HCT116 (cell line): ENCODE results near the gene PPP1R10. TPM values are rescaled to one million over a fixed set of nuclear protein-coding genes. Genes with fewer than 3 reads are reported as not detected.

Source experiments
- ATAC-seq: fragments of 200-7000 bp; cut with Tn5 transposase; 2 replicates; pipeline ENCODE4 v1.9.1; 2020; ENCODE audit warnings: mild to moderate bottlenecking, moderate library complexity
- BruUV-seq: library from RNA; stranded (reverse); fragments of 400-500 nt; replicated peaks from 2 replicates; lab custom pipeline; 2021; lab: Mats Ljungman, UMichigan
- CTCF ChIA-PET: fragments of 300-600 bp; sonication (Branson Sonifier 250); formaldehyde crosslinking; loops from one replicate; lab custom pipeline; 2021; ENCODE audit warnings: antibody characterized with exemption; lab: Charles Lee
- POLR2A ChIA-PET: fragments of 300-600, 350-600 bp; sonication (Branson Sonifier 250); formaldehyde crosslinking; loops from one replicate; lab custom pipeline; 2021; ENCODE audit warnings: antibody characterized with exemption; lab: Charles Lee
- RAD21 ChIA-PET, 2 experiments: fragments of 300-600 bp; sonication (Branson Sonifier 250); formaldehyde crosslinking; loops; one replicate each; lab custom pipeline; 2023; ENCODE audit warnings: low total read pairs in 2 of 2; ENCODE audit not compliant: uncharacterized antibody in 2 of 2, unreplicated experiment in 2 of 2, low non-redundant PET in 1 of 2; lab: Charles Lee
- DNase-seq: peaks from one replicate; pipeline ENCODE4 v3.0.0-alpha.2; 2010; ENCODE audit warnings: low read depth, low spot score
- H2AFZ ChIP-seq: fragments of 200-600 bp; shearing (Covaris generic), sonication (generic); 2 replicates; pipeline ENCODE4 v1.6.1; 2017; ENCODE audit warnings: low read depth, mixed run types, mixed read lengths, antibody characterized with exemption, low read length; ENCODE audit not compliant: poor library complexity, severe bottlenecking
- H3K27ac ChIP-seq: 2 replicates; pipeline ENCODE4 v1.5.1; 2012; ENCODE audit warnings: low read depth, low read length
- H3K27me3 ChIP-seq: fragments of 200-600 bp; sonication (generic); 2 replicates; pipeline ENCODE4 v1.6.1; 2016; ENCODE audit warnings: mixed run types, low read length, mixed read lengths; ENCODE audit not compliant: insufficient read depth
- H3K36me3 ChIP-seq, 2 experiments: fragments of 200-500 bp in 1 of 2; fragments of 200-600 bp in 1 of 2; sonication (Bioruptor generic) in 1 of 2; sonication (generic) in 1 of 2; 2 replicates each; pipeline versions ENCODE4 v1.5.1 to v1.6.1; 2014 to 2016; ENCODE audit warnings: low read length in 2 of 2, inconsistent platforms in 1 of 2, mixed read lengths in 1 of 2, mixed run types in 1 of 2; ENCODE audit not compliant: insufficient read depth in 2 of 2, control insufficient read depth in 1 of 2
- H3K4me1 ChIP-seq, 2 experiments: fragments of 200-600 bp in 1 of 2; sonication (generic) in 1 of 2; 2 replicates each; pipeline versions ENCODE4 v1.5.1 to v1.6.1; 2012 to 2017; ENCODE audit warnings: low read length in 2 of 2, inconsistent platforms in 1 of 2, mild to moderate bottlenecking in 1 of 2, mixed read lengths in 1 of 2, mixed run types in 1 of 2, moderate library complexity in 1 of 2; ENCODE audit not compliant: insufficient read depth in 2 of 2, control insufficient read depth in 1 of 2
- H3K4me2 ChIP-seq: fragments of 200-600 bp; sonication (generic); 2 replicates; pipeline ENCODE4 v1.6.1; 2017; ENCODE audit warnings: mixed run types, low read length, mixed read lengths
- H3K4me3 ChIP-seq, 2 experiments: fragments of 200-600 bp in 1 of 2; sonication (generic) in 1 of 2; replicated peaks in 1 of 2; 2 replicates each; pipeline ENCODE4 v1.5.1; 2011 to 2016; ENCODE audit warnings: low read length in 2 of 2, control low read depth in 1 of 2, low read depth in 1 of 2, mild to moderate bottlenecking in 1 of 2, mixed read lengths in 1 of 2, mixed run types in 1 of 2
- H3K79me2 ChIP-seq: fragments of 200-600 bp; sonication (generic); 2 replicates; pipeline ENCODE4 v1.6.1; 2017; ENCODE audit warnings: mild to moderate bottlenecking, mixed run types, low read length, moderate library complexity, mixed read lengths; ENCODE audit not compliant: insufficient read depth
- H3K9ac ChIP-seq: fragments of 200-600 bp; sonication (generic); 2 replicates; pipeline ENCODE4 v1.6.1; 2016; ENCODE audit warnings: low read length, mixed read lengths
- H3K9me2 ChIP-seq: fragments of 200-600 bp; sonication (generic), shearing (Covaris generic); 2 replicates; pipeline ENCODE4 v1.6.1; 2017; ENCODE audit warnings: mixed run types, mild to moderate bottlenecking, moderate library complexity; ENCODE audit not compliant: insufficient read depth
- H3K9me3 ChIP-seq, 2 experiments: fragments of 200-500 bp in 1 of 2; fragments of 200-600 bp in 1 of 2; sonication (Bioruptor generic) in 1 of 2; sonication (generic) in 1 of 2; 2 replicates each; pipeline ENCODE4 v1.6.1; 2014 to 2017; ENCODE audit warnings: low read length in 2 of 2, mixed read lengths in 2 of 2, inconsistent platforms in 1 of 2, low read depth in 1 of 2, mild to moderate bottlenecking in 1 of 2, mixed run types in 1 of 2, moderate library complexity in 1 of 2; ENCODE audit not compliant: control insufficient read depth in 1 of 2, insufficient read depth in 1 of 2
- H4K20me1 ChIP-seq: fragments of 200-600 bp; sonication (generic), shearing (Covaris generic); 2 replicates; pipeline ENCODE4 v1.6.1; 2017; ENCODE audit warnings: mixed run types, mild to moderate bottlenecking, moderate library complexity; ENCODE audit not compliant: insufficient read depth
- CEBPB ChIP-seq: IDR thresholded peaks from 2 replicates; pipeline ENCODE4 v1.6.1; 2012; ENCODE audit warnings: low read depth
- CTCF ChIP-seq, 3 experiments: fragments of 200-600 bp in 1 of 3; sonication (generic) in 1 of 3; IDR thresholded peaks in 2 of 3; conservative IDR thresholded peaks in 1 of 3; 2 replicates each; pipeline ENCODE4 v1.5.1; 2012 to 2017; ENCODE audit warnings: low read depth in 2 of 3, low read length in 2 of 3, antibody characterized with exemption in 1 of 3, borderline replicate concordance in 1 of 3, control low read depth in 1 of 3, mild to moderate bottlenecking in 1 of 3, mixed read lengths in 1 of 3, mixed run types in 1 of 3, moderate library complexity in 1 of 3; ENCODE audit not compliant: insufficient read depth in 1 of 3
- ELF1 ChIP-seq: IDR thresholded peaks from 2 replicates; pipeline ENCODE4 v1.6.1; 2012; ENCODE audit warnings: low read depth, borderline replicate concordance
- JUND ChIP-seq: IDR thresholded peaks from 2 replicates; pipeline ENCODE4 v1.6.1; 2012
- POLR2AphosphoS5 ChIP-seq: IDR thresholded peaks from 2 replicates; pipeline ENCODE4 v1.6.1; 2011; ENCODE audit warnings: mild to moderate bottlenecking, low read depth, low read length, moderate library complexity
- RAD21 ChIP-seq: IDR thresholded peaks from 2 replicates; pipeline ENCODE4 v1.6.1; 2012; ENCODE audit warnings: low read depth, mild to moderate bottlenecking
- SIN3A ChIP-seq: IDR thresholded peaks from 2 replicates; pipeline ENCODE4 v1.6.1; 2012; ENCODE audit warnings: low read depth
- SP1 ChIP-seq: IDR thresholded peaks from 2 replicates; pipeline ENCODE4 v1.6.1; 2012; ENCODE audit warnings: low read depth
- TCF7L2 ChIP-seq: IDR thresholded peaks from 2 replicates; pipeline ENCODE4 v1.7.0; 2011; ENCODE audit warnings: borderline replicate concordance, inconsistent platforms; ENCODE audit not compliant: insufficient read depth, insufficient read length; ENCODE audit errors: extremely low read depth
- ZFX ChIP-seq: fragments of 450-650 bp; IDR thresholded peaks from 2 replicates; pipeline ENCODE4 v1.6.1; 2017
- intact Hi-C: fragments of 100-400 bp; cut with micrococcal nuclease; formaldehyde crosslinking; loops from 2 replicates; pipeline ENCODE4 v1.10.0; 2022
- total RNA-seq: library from RNA; stranded (reverse); gene quantifications from one replicate; pipeline ENCODE4 v1.2.1, GENCODE V29; 2021; ENCODE audit not compliant: unreplicated experiment
- TF ChIP-seq, protein P1 (sequence below): IDR thresholded peaks from 2 replicates; pipeline ENCODE4 v1.6.1; 2011; ENCODE audit warnings: mild to moderate bottlenecking, low read length, moderate library complexity; ENCODE audit not compliant: insufficient replicate concordance; ENCODE audit errors: extremely low read depth
- TF ChIP-seq, protein P2 (sequence below): IDR thresholded peaks from 2 replicates; pipeline ENCODE4 v1.6.1; 2012; ENCODE audit warnings: low read depth

The PPP1R10 gene
- total RNA-seq, 1 experiment from 2014 or later, result 104 TPM

GRCh38 chr6:30562470-30563425 is 54.3 kb downstream of the PPP1R10 start:
- H3K79me2 ChIP-seq, result peaks cover 25% of the 10 kb centered on the region
- peaks cover 0 to 16% of the 10 kb centered on the region in 2 experiments; a peak in 2 of 4 replicates for H3K36me3 ChIP-seq
- BruUV-seq, result TSS peak; percentile 18
- H3K4me3 ChIP-seq, result no peak overlapping the region
- ChIA-PET POLR2A (no interaction called here), CTCF (no interaction called here), RAD21 (no interaction called here)
- ATAC-seq (no peak), DNase-seq (no peak)
- intact Hi-C loops, result no loop called here
- H4K20me1 ChIP-seq, result no peaks in the 10 kb centered on the region
- H3K9me2 ChIP-seq, result no peaks in the 10 kb centered on the region
- no peaks in the 10 kb centered on the region for H3K27me3 ChIP-seq
- no peaks in the 10 kb centered on the region for H3K9me3 ChIP-seq
- no peak for TF ChIP-seq RAD21
- no peak for TF ChIP-seq POLR2AphosphoS5
- no peak for TF ChIP-seq CTCF (IDR thresholded peaks at IDR 0.05 in 2 of 3, conservative IDR thresholded peaks at IDR 0.05 in 1 of 3; ENCODE audit: borderline replicate concordance in 1 of 3, insufficient read depth in 1 of 3, low read depth in 2 of 3, low read length in 2 of 3)
- TF ChIP-seq, protein P1, sequence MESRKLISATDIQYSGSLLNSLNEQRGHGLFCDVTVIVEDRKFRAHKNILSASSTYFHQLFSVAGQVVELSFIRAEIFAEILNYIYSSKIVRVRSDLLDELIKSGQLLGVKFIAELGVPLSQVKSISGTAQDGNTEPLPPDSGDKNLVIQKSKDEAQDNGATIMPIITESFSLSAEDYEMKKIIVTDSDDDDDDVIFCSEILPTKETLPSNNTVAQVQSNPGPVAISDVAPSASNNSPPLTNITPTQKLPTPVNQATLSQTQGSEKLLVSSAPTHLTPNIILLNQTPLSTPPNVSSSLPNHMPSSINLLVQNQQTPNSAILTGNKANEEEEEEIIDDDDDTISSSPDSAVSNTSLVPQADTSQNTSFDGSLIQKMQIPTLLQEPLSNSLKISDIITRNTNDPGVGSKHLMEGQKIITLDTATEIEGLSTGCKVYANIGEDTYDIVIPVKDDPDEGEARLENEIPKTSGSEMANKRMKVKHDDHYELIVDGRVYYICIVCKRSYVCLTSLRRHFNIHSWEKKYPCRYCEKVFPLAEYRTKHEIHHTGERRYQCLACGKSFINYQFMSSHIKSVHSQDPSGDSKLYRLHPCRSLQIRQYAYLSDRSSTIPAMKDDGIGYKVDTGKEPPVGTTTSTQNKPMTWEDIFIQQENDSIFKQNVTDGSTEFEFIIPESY, result no peak
- TF ChIP-seq SIN3A, result no peak
- TF ChIP-seq SP1, result no peak
- no peak for TF ChIP-seq JUND
- TF ChIP-seq CEBPB, result no peak
- no peak for TF ChIP-seq TCF7L2
- TF ChIP-seq, protein P2, sequence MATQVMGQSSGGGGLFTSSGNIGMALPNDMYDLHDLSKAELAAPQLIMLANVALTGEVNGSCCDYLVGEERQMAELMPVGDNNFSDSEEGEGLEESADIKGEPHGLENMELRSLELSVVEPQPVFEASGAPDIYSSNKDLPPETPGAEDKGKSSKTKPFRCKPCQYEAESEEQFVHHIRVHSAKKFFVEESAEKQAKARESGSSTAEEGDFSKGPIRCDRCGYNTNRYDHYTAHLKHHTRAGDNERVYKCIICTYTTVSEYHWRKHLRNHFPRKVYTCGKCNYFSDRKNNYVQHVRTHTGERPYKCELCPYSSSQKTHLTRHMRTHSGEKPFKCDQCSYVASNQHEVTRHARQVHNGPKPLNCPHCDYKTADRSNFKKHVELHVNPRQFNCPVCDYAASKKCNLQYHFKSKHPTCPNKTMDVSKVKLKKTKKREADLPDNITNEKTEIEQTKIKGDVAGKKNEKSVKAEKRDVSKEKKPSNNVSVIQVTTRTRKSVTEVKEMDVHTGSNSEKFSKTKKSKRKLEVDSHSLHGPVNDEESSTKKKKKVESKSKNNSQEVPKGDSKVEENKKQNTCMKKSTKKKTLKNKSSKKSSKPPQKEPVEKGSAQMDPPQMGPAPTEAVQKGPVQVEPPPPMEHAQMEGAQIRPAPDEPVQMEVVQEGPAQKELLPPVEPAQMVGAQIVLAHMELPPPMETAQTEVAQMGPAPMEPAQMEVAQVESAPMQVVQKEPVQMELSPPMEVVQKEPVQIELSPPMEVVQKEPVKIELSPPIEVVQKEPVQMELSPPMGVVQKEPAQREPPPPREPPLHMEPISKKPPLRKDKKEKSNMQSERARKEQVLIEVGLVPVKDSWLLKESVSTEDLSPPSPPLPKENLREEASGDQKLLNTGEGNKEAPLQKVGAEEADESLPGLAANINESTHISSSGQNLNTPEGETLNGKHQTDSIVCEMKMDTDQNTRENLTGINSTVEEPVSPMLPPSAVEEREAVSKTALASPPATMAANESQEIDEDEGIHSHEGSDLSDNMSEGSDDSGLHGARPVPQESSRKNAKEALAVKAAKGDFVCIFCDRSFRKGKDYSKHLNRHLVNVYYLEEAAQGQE, result no peak
- TF ChIP-seq ZFX, result no peak
- TF ChIP-seq ELF1, result no peak
- no peak overlapping the region for H2AFZ ChIP-seq
- no peak overlapping the region for H3K9ac ChIP-seq
- H3K27ac ChIP-seq, result no peak overlapping the region
- no peak overlapping the region for H3K4me2 ChIP-seq
- peaks cover 7 to 8% of the 10 kb centered on the region in 2 experiments; a peak in 3 of 4 replicates for H3K4me1 ChIP-seq
